Activated T-helper 1 cell treated with Interleukin-2 at 50 U/mL for 16 hours (primary cell): ENCODE data around the gene H2BK1.

Experiments used
- DNase-seq: peaks from one replicate; pipeline ENCODE4 v3.0.0-alpha.2; 2020; ENCODE audit warnings: low read depth

The H2BK1 gene

GRCh38 chr7:151202836-151203235, 7.5 kb downstream of the H2BK1 start:
- no peak for DNase-seq

DNA sequence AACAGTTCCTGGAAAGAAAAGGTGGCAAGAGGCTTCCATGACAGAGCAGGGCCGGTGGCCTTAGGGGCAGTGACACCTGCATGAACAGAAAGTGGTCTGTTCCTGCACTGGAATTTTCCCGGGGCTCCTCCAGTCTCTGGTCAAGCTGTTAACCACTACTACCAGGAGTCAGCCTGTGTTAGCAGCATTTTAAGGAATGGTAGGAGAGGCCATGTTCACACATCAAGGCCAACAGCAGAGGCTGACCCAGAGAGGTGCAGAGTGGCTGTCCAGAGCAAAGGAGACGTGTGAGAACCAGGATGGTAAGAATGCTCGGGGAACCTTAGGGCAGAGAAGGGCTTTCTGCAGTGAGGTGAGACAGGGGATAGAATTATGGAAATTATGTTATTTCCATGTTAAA, 8.5 kb downstream of the H2BK1 start:
- DNase-seq = no peak

DNA sequence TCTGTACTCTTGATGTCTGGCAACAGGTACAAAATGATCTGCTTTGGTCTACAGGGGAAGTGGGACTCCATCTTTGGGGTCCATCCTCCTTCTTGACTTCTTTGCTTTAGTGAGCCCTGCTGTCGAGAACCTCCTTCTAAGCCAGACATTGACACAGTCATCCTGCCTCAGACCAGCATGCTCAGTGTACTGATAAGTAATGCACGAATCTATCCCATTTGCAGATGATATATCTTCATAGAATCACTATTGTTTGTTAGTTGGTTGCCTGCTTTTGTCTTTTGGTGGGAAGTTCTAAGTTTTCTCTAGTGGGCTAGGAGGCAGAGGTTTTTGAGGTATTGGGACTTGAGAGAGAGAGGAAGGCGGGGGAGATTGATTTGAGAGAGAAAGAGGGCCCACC, 8.9 kb downstream of the H2BK1 start:
- no peak for DNase-seq

- no peak for DNase-seq
Measured at GRCh38 chr7:151198945-151199848, 11.1 kb downstream of the H2BK1 start.

GRCh38 chr7:151197932-151198331, 12.4 kb downstream of the H2BK1 start:
- DNase-seq = no peak

DNA sequence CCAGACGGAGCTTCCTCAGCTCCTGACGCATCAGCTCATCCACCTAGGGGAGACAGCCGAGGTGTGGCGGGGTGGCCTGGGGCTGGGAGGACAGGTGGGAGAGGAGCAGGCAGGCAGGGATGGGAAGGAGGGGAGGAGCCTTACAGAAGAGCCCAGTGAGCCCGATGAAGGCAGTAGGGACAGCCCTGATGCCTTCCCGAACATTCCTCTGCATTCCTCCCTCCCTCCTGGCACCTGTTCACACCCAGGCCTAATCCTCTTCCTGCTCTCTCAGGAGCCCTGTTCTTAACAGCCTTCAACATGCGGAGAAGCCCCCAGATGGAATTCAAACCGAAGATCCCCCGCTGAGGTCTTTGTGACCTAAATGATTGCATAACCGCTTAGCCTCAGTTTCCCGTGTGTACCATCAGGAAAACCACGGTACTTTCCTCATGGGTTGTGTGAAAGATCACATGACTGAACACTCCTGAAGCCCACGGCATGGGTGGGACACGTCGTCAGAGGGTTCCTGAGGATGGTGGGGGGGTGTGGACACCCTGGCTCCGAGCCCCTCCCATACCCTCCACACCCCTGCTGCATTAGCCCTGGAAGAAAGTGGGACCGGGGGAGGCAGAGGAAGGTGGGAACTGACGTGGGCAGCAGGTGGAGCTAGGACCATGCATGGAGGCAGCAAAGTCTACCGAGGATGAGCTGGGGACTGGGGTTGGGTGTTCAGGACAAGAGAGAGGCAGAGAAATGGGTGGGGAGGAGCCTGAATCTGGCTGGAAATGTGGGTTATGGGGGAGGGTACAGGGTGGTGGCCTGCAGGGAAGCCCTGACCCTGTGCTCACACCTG, 14.5 kb downstream of the H2BK1 start:
- no peak for DNase-seq

DNA sequence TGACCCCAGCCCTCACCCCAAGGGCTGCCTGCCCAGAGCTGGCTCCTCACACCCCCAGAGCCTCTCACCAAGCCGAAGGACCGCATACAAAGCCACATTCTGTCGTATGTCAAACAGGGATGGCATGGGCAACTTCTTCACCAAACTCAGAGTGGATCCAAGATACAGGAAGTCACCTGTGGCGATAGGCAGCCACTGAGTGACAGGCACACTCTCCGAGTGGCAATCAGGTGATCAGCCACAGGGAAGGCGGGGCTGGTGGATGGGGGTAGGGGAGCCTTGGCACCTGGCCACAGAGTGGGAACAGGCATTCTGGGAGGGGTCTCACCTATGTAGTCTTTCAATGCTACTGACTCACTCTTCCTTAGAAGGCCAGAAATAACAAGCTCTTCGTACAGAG, 16.1 kb downstream of the H2BK1 start:
- DNase-seq = no peak

DNA sequence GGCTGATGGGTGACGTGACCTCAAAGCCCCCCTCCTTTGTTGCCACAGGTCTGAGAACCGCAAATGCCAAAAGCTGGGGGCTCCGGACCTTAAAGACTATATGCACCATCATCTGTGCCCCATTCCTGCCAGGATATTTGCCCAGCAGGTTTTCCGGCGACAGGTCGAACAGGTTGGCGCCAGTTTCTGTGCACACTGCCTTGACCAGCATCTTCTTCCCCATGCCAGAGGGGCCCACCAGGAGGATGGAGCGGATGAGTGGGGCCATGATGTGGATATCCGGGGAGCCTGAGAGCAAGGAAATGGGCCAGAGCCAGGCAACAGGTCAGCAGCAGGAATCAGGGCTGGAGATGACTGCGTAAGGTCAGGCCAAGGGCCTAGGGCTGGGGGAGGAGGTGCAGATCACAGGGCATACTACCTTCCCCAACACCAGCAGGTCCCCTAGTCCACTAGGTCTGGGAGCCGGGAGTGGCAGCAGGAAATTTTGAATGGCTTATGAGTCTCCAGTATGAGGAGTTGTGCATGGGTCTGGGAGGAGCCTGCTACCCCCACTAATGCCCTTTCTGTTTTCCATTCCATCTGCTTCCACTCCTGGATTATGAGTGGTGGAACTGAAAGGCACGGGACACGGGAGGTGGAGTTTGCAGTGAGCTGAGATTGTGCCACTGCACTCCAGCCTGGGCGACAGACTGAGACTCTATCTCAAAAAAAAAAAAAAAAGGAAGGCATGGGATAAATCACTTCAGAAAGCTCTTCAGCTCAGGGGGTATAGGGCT, 16.9 kb downstream of the H2BK1 start:
- DNase-seq = no peak

GRCh38 chr7:151192002-151192539, 18.2 kb downstream of the H2BK1 start:
- DNase-seq = no peak

GRCh38 chr7:151191544-151191943, 18.7 kb downstream of the H2BK1 start:
- DNase-seq = no peak

DNA sequence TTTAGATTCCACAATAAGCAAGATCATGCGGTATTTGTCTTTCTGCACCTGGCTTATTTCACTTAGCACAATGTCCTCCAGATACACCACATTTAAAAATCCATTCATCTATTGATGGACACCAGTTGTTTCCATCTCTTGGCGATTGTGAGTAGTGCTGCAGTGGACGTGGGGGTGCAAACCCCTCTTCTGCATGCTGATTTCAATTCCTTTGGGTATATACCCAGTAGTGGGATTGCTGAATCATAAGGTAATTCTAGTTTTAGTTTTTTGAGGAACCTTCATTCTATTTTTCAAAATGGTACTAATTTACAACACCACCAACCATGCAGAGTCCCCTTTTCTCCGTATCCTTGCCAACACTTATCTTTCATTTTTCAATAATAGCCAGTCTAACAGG, 21.2 kb downstream of the H2BK1 start:
- DNase-seq = no peak

DNA sequence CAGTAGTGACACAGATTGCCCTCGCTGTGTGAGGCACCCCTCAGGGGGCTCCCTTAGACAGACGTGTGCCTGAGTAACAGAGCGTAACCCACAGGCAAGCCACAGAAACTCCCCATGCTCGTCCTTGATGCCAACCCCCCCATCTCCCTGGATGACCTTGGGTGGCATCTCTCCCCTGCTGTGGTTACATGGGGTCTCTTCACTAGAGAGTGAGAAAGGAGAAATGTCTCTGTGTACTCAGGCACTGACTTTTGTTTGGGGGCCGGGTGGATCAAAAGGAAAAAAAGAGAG, 22.1 kb downstream of the H2BK1 start:
- no peak for DNase-seq

DNA sequence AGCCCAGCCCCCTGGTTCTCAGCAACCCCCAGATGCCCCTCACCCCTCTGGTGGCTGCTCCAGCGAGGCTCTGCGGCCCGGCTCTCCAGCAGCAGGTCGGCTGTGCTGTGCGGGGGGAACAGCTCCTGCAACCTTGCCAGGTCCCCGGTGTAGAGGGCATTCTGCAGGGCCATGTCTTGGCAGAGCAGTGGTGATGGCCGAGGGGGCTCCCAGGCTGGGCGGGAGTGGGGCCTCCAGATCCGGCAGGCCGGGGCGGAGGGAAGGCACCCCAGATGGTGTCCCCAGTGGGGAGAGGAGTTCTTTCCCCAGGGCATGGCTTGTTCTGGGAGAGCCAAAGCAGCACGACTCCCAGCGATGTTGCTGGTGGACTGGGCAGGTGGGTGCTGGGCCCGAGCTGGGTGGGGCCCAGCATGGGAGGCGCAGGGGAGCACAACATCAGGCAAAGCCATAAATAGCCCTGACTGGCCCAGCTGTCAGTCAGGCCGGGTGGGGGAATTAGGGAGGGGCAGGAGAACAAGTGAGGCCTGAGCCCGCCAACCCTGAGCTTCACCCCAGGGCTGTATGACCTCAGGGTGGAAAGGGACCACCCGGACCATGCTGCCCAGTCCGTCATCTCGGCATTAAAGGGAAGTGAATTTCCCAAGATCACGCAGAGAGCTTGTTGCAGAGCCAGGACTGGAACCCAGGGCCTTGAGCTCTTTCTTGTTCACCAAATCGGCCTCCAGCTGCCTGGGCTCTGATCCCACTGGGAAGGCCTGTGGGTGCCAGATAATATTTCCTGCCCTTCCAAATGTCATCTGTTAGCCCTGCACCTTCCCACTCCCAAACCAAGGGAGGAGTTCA, 22.7 kb downstream of the H2BK1 start:
- no peak for DNase-seq

DNA sequence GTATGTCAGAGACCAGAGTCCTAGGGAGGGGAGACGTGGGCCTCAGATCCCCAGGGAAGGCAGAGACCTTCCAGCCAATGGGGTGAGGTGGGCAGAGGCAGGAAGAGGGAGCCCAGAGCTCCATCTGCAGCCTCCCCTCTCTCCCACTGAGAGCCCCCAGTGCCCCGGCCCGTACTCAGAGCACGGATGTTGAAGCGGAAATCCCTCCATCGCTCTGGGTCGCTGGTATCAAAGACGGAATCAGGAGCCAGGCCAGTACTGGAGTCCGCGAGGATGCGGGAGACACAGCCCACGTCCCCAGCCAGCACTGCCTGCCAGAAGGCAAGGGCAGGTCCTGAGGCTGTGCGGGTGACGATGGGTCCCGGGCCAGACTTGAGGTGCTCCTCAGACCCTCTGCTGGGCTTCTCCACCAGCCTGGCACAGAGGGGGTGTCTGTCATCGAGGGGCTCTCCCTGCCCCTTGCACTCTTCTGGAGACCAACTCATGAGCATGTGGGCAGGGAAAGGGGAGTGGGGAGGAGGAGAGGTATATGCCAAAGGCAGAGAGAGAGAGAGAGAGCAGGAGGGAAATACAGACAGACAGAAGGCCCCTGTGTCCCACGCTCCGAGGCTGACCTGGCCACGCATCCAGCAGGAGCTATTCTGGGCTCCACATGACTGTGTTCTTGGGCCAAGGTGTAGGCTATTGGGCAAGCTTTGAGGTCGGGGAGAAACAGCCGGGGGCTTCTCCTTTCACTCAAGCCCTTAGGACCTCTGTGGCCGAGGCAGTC, 23.5 kb downstream of the H2BK1 start, which contains the start of gene ASB10:
TSS of gene ASB10 (minus strand) at position 611 of the 769 bp plus-strand sequence. CDS start at position 491, 120 bp downstream.
- no peak for DNase-seq

GRCh38 chr7:151185762-151186639, 24.3 kb downstream of the H2BK1 start:
- no peak for DNase-seq

GRCh38 chr7:151181011-151181431, 29.3 kb downstream of the H2BK1 start:
- DNase-seq = no peak

GRCh38 chr7:151179946-151180345, 30.3 kb downstream of the H2BK1 start:
- no peak for DNase-seq

DNA sequence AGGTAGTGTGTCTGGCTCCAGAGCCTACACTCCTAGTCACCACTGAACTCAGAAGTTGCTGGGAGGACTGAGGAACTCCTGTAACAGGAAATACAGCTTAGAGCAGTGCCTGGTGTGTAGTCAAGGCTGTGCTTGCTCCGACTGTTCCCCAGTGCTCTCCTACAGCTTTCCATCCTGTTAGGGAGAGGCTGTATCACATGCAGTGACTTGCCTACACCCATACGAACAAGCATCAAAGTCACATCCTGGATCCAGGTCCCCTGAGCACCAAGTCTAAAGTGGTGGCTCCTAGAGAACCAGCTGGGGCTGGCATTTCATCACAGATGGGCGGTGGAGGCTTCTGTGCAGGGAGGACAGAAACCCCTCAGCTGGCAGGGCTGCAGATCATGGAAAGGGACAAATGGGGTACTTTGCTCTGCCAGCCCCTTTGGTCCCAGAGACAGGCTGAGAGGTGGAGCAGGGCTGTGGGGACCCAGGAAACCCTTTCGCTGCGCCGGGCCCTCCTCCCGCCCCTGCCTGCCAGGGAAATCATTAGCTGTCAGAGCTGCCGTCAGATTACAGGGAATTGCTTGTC, 30.9 kb downstream of the H2BK1 start:
- no peak for DNase-seq

DNA sequence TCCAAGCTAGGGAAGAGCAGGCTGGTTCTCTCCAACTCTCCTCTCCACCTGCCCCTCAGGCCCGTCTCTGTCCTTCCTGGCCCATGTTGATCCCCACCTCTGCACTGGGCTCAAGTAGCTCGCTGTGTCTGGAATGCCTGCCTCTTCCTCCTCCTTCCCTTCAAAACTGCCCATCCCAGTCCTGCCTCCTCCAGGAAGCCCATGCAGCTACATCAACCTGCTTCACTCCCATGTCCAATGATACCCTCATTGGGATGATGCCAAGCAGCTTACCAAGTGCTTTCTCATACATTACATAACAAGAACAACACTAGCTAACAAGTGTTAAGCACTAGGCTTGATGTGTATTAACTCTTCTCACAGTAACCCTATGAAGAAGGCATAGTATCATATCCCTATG, 31.5 kb downstream of the H2BK1 start:
- no peak for DNase-seq
